WTC11 (cell line): Measurements from ENCODE around the gene SLC10A7. TPM values are rescaled to one million over a fixed set of nuclear protein-coding genes. Genes with fewer than 3 reads are reported as not detected.

Experiments
- ATAC-seq: fragments of 200-7000 bp; cut with Tn5 transposase; 2 replicates; pipeline ENCODE4 v1.10.0; 2021; ENCODE audit warnings: mild to moderate bottlenecking, moderate library complexity
- CTCF ChIA-PET: fragments of 300-600 bp; sonication (Branson Sonifier 250); formaldehyde crosslinking; loops from one replicate; lab custom pipeline; 2021; ENCODE audit warnings: antibody characterized with exemption; lab: Charles Lee
- POLR2A ChIA-PET: fragments of 350-600 bp; sonication (Branson Sonifier 250); formaldehyde crosslinking; loops from one replicate; lab custom pipeline; 2021; ENCODE audit warnings: antibody characterized with exemption; lab: Charles Lee
- DNase-seq: peaks from one replicate; pipeline ENCODE4 v3.0.0; 2021; ENCODE audit warnings: low spot score
- H3K27ac Mint-ChIP-seq: 2 replicates; pipeline ENCODE4 v1.8.0; 2021; ENCODE audit warnings: mixed read lengths
- H3K27me3 Mint-ChIP-seq: 2 replicates; pipeline ENCODE4 v1.8.0; 2021; ENCODE audit warnings: low read depth, mild to moderate bottlenecking, moderate library complexity, mixed read lengths
- H3K36me3 Mint-ChIP-seq: 2 replicates; pipeline ENCODE4 v1.8.0; 2021; ENCODE audit warnings: mixed read lengths
- H3K4me1 Mint-ChIP-seq: 2 replicates; pipeline ENCODE4 v1.8.0; 2022; ENCODE audit warnings: mixed read lengths
- H3K4me3 Mint-ChIP-seq: 2 replicates; pipeline ENCODE4 v1.8.0; 2021; ENCODE audit warnings: mild to moderate bottlenecking, moderate library complexity, mixed read lengths
- H3K9me3 Mint-ChIP-seq: 2 replicates; pipeline ENCODE4 v1.8.0; 2021; ENCODE audit warnings: mixed read lengths
- ELF4 ChIP-seq: sonication (generic); formaldehyde crosslinking; IDR thresholded peaks from 2 replicates; pipeline ENCODE4 v1.8.1; 2022; ENCODE audit warnings: low read depth, mild to moderate bottlenecking, moderate library complexity, missing genetic modification reagents
- ERG ChIP-seq: fragments of 250-450 bp; sonication (Bioruptor Pico); IDR thresholded peaks from 2 replicates; pipeline ENCODE4 v1.8.0; 2021; ENCODE audit warnings: mild to moderate bottlenecking
- FOXJ3 ChIP-seq: sonication (generic); formaldehyde crosslinking; IDR thresholded peaks from 2 replicates; pipeline ENCODE4 v1.9.0; 2021; ENCODE audit warnings: missing genetic modification reagents, mild to moderate bottlenecking, borderline replicate concordance
- IRF2 ChIP-seq: sonication (generic); formaldehyde crosslinking; IDR thresholded peaks from 2 replicates; pipeline ENCODE4 v1.8.0; 2022; ENCODE audit warnings: low read depth, missing genetic modification reagents, borderline replicate concordance
- JUN ChIP-seq: sonication (generic); formaldehyde crosslinking; IDR thresholded peaks from 2 replicates; pipeline ENCODE4 v1.8.0; 2023; ENCODE audit warnings: mild to moderate bottlenecking, missing genetic modification reagents
- KAT7 ChIP-seq: sonication (generic); formaldehyde crosslinking; IDR thresholded peaks from 2 replicates; pipeline ENCODE4 v1.8.1; 2023; ENCODE audit warnings: missing genetic modification reagents, mild to moderate bottlenecking, borderline replicate concordance
- NFATC4 ChIP-seq: fragments of 250-450 bp; sonication (Bioruptor Pico); IDR thresholded peaks from 2 replicates; pipeline ENCODE4 v1.9.0; 2021; ENCODE audit warnings: mild to moderate bottlenecking
- NFE2L1 ChIP-seq: sonication (generic); formaldehyde crosslinking; IDR thresholded peaks from 2 replicates; pipeline ENCODE4 v1.8.1; 2023; ENCODE audit warnings: missing genetic modification reagents
- NFYB ChIP-seq: sonication (generic); formaldehyde crosslinking; conservative IDR thresholded peaks from 2 replicates; pipeline ENCODE4 v1.8.0; 2022; ENCODE audit warnings: low read depth, missing genetic modification reagents
- NR2C2 ChIP-seq: sonication (generic); formaldehyde crosslinking; IDR thresholded peaks from 2 replicates; pipeline ENCODE4 v1.8.0; 2022; ENCODE audit warnings: mild to moderate bottlenecking, missing genetic modification reagents
- ZBTB43 ChIP-seq: sonication (generic); formaldehyde crosslinking; IDR thresholded peaks from 2 replicates; pipeline ENCODE4 v1.8.1; 2023; ENCODE audit warnings: mild to moderate bottlenecking, missing genetic modification reagents
- ZNF219 ChIP-seq: sonication (generic); formaldehyde crosslinking; IDR thresholded peaks from 2 replicates; pipeline ENCODE4 v1.8.0; 2023; ENCODE audit warnings: missing genetic modification reagents, mild to moderate bottlenecking, borderline replicate concordance
- ZNF281 ChIP-seq: sonication (generic); formaldehyde crosslinking; IDR thresholded peaks from 2 replicates; pipeline ENCODE4 v1.8.0; 2023; ENCODE audit warnings: mild to moderate bottlenecking, missing genetic modification reagents
- total RNA-seq: library from RNA; stranded (reverse); gene quantifications from 3 replicates; pipeline ENCODE4 v1.2.3, GENCODE V29; 2021
- TF ChIP-seq, protein P1 (sequence below): sonication (generic); formaldehyde crosslinking; IDR thresholded peaks from 2 replicates; pipeline ENCODE4 v1.8.1; 2022; ENCODE audit warnings: low read depth, mild to moderate bottlenecking, moderate library complexity, missing genetic modification reagents, borderline replicate concordance
- TF ChIP-seq, protein P2 (sequence below): sonication (generic); formaldehyde crosslinking; IDR thresholded peaks from 2 replicates; pipeline ENCODE4 v1.8.0; 2022; ENCODE audit warnings: missing genetic modification reagents
- TF ChIP-seq, protein P3 (sequence below): fragments of 250-450 bp; sonication (Bioruptor Pico); IDR thresholded peaks from 2 replicates; pipeline ENCODE4 v1.9.0; 2021; ENCODE audit warnings: mild to moderate bottlenecking
- TF ChIP-seq, protein P4 (sequence below): sonication (generic); formaldehyde crosslinking; IDR thresholded peaks from 2 replicates; pipeline ENCODE4 v1.8.0; 2022; ENCODE audit warnings: mild to moderate bottlenecking, missing genetic modification reagents

SLC10A7 gene
- total RNA-seq, 1 experiment from 2014 or later: 5.0 TPM

DNA sequence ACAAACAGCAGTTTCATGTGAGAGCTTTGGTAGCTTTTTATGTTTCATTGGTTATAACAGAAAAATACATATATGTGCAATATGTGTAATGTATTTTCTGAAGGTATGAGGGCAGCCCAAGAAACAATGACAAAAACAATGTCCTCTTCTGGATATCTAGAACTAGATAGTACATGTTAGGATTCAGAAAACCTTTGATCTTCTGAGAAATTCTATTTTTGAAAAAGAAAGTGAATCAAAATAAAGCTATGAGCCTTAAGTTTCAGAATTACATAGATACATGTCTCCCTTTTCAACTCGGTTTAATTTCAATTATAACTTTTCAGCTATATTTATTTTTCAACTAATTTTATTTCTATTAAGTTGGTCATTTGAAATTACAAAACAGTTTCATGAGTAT, 175.5 kb downstream of the SLC10A7 start (continued):
- TF ChIP-seq ZNF281 (CRISPR knock-in tag) (no peak), ZNF219 (CRISPR knock-in tag) (no peak), ERG (CRISPR knock-in tag) (no peak), IRF2 (CRISPR knock-in tag) (no peak)
- TF ChIP-seq, protein P1, sequence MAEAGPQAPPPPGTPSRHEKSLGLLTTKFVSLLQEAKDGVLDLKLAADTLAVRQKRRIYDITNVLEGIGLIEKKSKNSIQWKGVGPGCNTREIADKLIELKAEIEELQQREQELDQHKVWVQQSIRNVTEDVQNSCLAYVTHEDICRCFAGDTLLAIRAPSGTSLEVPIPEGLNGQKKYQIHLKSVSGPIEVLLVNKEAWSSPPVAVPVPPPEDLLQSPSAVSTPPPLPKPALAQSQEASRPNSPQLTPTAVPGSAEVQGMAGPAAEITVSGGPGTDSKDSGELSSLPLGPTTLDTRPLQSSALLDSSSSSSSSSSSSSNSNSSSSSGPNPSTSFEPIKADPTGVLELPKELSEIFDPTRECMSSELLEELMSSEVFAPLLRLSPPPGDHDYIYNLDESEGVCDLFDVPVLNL (CRISPR knock-in tag): no peak

DNA sequence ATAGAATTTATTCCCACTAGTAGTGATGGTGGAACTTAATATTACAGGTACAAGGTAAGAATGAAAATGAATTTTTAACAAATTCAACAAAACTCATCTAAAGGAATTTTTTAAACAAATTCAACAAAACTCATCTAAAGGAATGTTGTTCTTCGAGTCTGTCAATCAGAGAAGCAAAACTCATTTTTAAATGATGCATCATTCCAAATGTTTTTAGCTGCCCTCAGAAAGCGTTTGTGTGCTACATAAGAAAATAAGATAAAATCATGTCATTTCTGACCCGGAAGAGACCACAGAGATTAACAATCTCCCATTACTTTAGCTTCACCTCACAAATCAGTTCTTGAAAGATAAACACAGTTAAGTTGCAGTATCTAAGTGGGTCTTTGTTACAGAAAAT, 178.0 kb downstream of the SLC10A7 start:
- TF ChIP-seq JUN (CRISPR knock-in tag) (no peak), NR2C2 (CRISPR knock-in tag) (no peak), FOXJ3 (CRISPR knock-in tag) (no peak), KAT7 (CRISPR knock-in tag) (no peak), ELF4 (CRISPR knock-in tag) (no peak), NFYB (CRISPR knock-in tag) (no peak), ZBTB43 (no peak), NFATC4 (CRISPR knock-in tag) (no peak), ZNF281 (CRISPR knock-in tag) (no peak), NFE2L1 (no peak)
- TF ChIP-seq, protein P2, sequence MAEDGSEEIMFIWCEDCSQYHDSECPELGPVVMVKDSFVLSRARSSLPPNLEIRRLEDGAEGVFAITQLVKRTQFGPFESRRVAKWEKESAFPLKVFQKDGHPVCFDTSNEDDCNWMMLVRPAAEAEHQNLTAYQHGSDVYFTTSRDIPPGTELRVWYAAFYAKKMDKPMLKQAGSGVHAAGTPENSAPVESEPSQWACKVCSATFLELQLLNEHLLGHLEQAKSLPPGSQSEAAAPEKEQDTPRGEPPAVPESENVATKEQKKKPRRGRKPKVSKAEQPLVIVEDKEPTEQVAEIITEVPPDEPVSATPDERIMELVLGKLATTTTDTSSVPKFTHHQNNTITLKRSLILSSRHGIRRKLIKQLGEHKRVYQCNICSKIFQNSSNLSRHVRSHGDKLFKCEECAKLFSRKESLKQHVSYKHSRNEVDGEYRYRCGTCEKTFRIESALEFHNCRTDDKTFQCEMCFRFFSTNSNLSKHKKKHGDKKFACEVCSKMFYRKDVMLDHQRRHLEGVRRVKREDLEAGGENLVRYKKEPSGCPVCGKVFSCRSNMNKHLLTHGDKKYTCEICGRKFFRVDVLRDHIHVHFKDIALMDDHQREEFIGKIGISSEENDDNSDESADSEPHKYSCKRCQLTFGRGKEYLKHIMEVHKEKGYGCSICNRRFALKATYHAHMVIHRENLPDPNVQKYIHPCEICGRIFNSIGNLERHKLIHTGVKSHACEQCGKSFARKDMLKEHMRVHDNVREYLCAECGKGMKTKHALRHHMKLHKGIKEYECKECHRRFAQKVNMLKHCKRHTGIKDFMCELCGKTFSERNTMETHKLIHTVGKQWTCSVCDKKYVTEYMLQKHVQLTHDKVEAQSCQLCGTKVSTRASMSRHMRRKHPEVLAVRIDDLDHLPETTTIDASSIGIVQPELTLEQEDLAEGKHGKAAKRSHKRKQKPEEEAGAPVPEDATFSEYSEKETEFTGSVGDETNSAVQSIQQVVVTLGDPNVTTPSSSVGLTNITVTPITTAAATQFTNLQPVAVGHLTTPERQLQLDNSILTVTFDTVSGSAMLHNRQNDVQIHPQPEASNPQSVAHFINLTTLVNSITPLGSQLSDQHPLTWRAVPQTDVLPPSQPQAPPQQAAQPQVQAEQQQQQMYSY: no peak
- TF ChIP-seq, protein P3, sequence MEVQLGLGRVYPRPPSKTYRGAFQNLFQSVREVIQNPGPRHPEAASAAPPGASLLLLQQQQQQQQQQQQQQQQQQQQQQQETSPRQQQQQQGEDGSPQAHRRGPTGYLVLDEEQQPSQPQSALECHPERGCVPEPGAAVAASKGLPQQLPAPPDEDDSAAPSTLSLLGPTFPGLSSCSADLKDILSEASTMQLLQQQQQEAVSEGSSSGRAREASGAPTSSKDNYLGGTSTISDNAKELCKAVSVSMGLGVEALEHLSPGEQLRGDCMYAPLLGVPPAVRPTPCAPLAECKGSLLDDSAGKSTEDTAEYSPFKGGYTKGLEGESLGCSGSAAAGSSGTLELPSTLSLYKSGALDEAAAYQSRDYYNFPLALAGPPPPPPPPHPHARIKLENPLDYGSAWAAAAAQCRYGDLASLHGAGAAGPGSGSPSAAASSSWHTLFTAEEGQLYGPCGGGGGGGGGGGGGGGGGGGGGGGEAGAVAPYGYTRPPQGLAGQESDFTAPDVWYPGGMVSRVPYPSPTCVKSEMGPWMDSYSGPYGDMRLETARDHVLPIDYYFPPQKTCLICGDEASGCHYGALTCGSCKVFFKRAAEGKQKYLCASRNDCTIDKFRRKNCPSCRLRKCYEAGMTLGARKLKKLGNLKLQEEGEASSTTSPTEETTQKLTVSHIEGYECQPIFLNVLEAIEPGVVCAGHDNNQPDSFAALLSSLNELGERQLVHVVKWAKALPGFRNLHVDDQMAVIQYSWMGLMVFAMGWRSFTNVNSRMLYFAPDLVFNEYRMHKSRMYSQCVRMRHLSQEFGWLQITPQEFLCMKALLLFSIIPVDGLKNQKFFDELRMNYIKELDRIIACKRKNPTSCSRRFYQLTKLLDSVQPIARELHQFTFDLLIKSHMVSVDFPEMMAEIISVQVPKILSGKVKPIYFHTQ (CRISPR knock-in tag): no peak
- TF ChIP-seq, protein P4, sequence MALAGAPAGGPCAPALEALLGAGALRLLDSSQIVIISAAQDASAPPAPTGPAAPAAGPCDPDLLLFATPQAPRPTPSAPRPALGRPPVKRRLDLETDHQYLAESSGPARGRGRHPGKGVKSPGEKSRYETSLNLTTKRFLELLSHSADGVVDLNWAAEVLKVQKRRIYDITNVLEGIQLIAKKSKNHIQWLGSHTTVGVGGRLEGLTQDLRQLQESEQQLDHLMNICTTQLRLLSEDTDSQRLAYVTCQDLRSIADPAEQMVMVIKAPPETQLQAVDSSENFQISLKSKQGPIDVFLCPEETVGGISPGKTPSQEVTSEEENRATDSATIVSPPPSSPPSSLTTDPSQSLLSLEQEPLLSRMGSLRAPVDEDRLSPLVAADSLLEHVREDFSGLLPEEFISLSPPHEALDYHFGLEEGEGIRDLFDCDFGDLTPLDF (CRISPR knock-in tag): no peak
- POLR2A ChIA-PET: no interaction called here
- no peaks in the 10 kb centered on the region for H3K27me3 Mint-ChIP-seq
- H3K4me1 Mint-ChIP-seq: peaks cover 3% of the 10 kb centered on the region; the same call in 1 of the 2 replicates
- H3K36me3 Mint-ChIP-seq: no peaks in the 10 kb centered on the region
- ATAC-seq (no peak), DNase-seq (no peak)
- CTCF ChIA-PET: interaction anchor here (1.6 kb wide), 1 partner anchor 753 kb away, joined by 8 read pairs; no protein-coding TSS in a partner anchor
- H3K9me3 Mint-ChIP-seq: no peaks in the 10 kb centered on the region
- no peak overlapping the region for H3K4me3 Mint-ChIP-seq
- H3K27ac Mint-ChIP-seq: no peak overlapping the region
